ENCODE results near the gene LAMA2. TPM values are rescaled to one million over a fixed set of nuclear protein-coding genes. Genes with fewer than 3 reads are reported as not detected.

Gene LAMA2
- total and polyA plus RNA-seq, 2 donors from 2014 or later, result 2.2 to 20.8 TPM

DNA sequence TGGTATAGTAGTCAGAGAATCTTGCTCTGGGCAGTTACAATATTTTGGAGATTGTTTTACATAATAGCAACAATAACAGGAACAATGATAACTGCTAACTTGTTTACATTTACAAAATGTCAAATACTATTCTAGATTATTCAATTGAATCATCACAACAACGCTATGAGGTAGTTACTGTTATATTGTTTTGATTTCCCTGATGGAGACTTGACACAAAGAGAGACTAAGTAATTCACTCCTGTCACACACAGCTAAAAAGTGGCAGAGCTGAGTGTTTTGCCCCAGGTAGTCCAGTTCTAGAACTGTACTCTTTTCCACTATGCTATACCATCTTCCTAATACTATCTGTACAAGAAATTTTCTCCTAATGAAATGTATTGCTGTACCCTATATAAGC is 356.1 kb downstream of the LAMA2 start:
- FAIRE-seq (no peak), DNase-seq (no peak)
- H3K36me3 ChIP-seq (ENCODE audit: control insufficient read depth in 2 of 3, insufficient read depth in 3 of 3, low read length in 3 of 3), result no peaks in the 10 kb centered on the region
- H3K4me1 ChIP-seq (ENCODE audit: control insufficient read depth in 2 of 3, insufficient read depth in 2 of 3, low read depth in 1 of 3, low read length in 3 of 3), result no peaks in the 10 kb centered on the region
- H3K27me3 ChIP-seq (ENCODE audit: control insufficient read depth, insufficient read depth, low read length), result no peaks in the 10 kb centered on the region
- no peak overlapping the region for H3K9ac ChIP-seq (ENCODE audit: low read length in 3 of 3)
- no peak overlapping the region for H3K4me3 ChIP-seq (ENCODE audit: low read length in 3 of 3)
- intact Hi-C loops (cut with DNase I), result no loop called here
- TF ChIP-seq CTCF (IDR thresholded peaks at IDR 0.05; ENCODE audit: borderline replicate concordance, extremely low read depth, insufficient read depth), result no peak
- H3K9me3 ChIP-seq (ENCODE audit: control insufficient read depth in 2 of 3, insufficient read depth in 1 of 3, low read length in 3 of 3), result no peaks in the 10 kb centered on the region
- no peak overlapping the region for H3K27ac ChIP-seq (ENCODE audit: low read depth in 2 of 2, low read length in 2 of 2)

GRCh38 chr6:129239825-129240491 is 357.0 kb downstream of the LAMA2 start:
- no peaks in the 10 kb centered on the region for H3K4me1 ChIP-seq (ENCODE audit: control insufficient read depth in 2 of 3, insufficient read depth in 2 of 3, low read depth in 1 of 3, low read length in 3 of 3)
- TF ChIP-seq CTCF (IDR thresholded peaks at IDR 0.05; ENCODE audit: borderline replicate concordance, extremely low read depth, insufficient read depth), result no peak
- FAIRE-seq, result no peak
- no peak overlapping the region for H3K27ac ChIP-seq (ENCODE audit: low read depth in 2 of 2, low read length in 2 of 2)
- no peaks in the 10 kb centered on the region for H3K36me3 ChIP-seq (ENCODE audit: control insufficient read depth in 2 of 3, insufficient read depth in 3 of 3, low read length in 3 of 3)
- H3K9me3 ChIP-seq (ENCODE audit: control insufficient read depth in 2 of 3, insufficient read depth in 1 of 3, low read length in 3 of 3), result no peaks in the 10 kb centered on the region
- H3K27me3 ChIP-seq (ENCODE audit: control insufficient read depth, insufficient read depth, low read length), result no peaks in the 10 kb centered on the region
- H3K9ac ChIP-seq (ENCODE audit: low read length in 3 of 3), result no peak overlapping the region
- no peak for DNase-seq
- intact Hi-C loops (cut with DNase I), result loop anchor here (10.0 kb wide), 1 partner anchor 435 kb away; no protein-coding TSS in a partner anchor
- H3K4me3 ChIP-seq (ENCODE audit: low read length in 3 of 3), result no peak overlapping the region

- Histone ChIP-seq H3K9me3 (ENCODE audit: control insufficient read depth in 2 of 3, insufficient read depth in 1 of 3, low read length in 3 of 3) (no peaks in the 10 kb centered on the region), H3K27me3 (ENCODE audit: control insufficient read depth, insufficient read depth, low read length) (no peaks in the 10 kb centered on the region), H3K9ac (ENCODE audit: low read length in 3 of 3) (no peak overlapping the region), H3K27ac (ENCODE audit: low read depth in 2 of 2, low read length in 2 of 2) (no peak overlapping the region), H3K4me3 (ENCODE audit: low read length in 3 of 3) (no peak overlapping the region), H3K36me3 (ENCODE audit: control insufficient read depth in 2 of 3, insufficient read depth in 3 of 3, low read length in 3 of 3) (no peaks in the 10 kb centered on the region), H3K4me1 (ENCODE audit: control insufficient read depth in 2 of 3, insufficient read depth in 2 of 3, low read depth in 1 of 3, low read length in 3 of 3) (no peaks in the 10 kb centered on the region)
- TF ChIP-seq CTCF (IDR thresholded peaks at IDR 0.05; ENCODE audit: borderline replicate concordance, extremely low read depth, insufficient read depth), result no peak
- intact Hi-C loops (cut with DNase I), result loop anchor here (10.0 kb wide), 1 partner anchor 436 kb away; no protein-coding TSS in a partner anchor
- no peak for DNase-seq
- FAIRE-seq, result no peak
Observed at GRCh38 chr6:129240492-129240853, 357.5 kb downstream of the LAMA2 start.

Data from kidney (tissue), 14 donors.